ENCODE data around the gene XRCC4.

XRCC4 gene

DNA sequence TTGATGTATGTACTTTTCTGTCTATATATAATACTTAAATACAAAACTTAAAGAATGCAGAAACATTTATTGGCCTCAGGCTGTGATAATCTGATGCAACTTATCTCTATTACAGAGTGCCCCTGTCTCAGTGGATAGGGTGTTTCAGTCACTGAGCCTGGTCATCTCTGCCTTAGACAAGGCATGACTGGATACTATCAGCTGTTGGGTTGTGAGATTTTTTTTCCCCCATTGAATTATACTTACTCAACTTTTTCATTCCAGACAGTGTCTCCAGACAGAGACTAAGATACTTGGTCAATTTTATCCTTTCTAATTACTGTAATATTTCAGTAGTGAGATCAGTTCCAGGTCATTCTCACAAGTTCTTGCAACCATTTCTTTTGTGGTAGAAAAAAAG is 26.7 kb downstream of the XRCC4 start:
- no peak for DNase-seq (ENCODE audit: low read depth, low spot score)
- H3K4me3 ChIP-seq (ENCODE audit: low read depth, low read length), result no peak overlapping the region
- in situ Hi-C loops (cut with HindIII; ENCODE audit: low sequenced_read_pairs), result no loop called here
- TF ChIP-seq, protein P1, sequence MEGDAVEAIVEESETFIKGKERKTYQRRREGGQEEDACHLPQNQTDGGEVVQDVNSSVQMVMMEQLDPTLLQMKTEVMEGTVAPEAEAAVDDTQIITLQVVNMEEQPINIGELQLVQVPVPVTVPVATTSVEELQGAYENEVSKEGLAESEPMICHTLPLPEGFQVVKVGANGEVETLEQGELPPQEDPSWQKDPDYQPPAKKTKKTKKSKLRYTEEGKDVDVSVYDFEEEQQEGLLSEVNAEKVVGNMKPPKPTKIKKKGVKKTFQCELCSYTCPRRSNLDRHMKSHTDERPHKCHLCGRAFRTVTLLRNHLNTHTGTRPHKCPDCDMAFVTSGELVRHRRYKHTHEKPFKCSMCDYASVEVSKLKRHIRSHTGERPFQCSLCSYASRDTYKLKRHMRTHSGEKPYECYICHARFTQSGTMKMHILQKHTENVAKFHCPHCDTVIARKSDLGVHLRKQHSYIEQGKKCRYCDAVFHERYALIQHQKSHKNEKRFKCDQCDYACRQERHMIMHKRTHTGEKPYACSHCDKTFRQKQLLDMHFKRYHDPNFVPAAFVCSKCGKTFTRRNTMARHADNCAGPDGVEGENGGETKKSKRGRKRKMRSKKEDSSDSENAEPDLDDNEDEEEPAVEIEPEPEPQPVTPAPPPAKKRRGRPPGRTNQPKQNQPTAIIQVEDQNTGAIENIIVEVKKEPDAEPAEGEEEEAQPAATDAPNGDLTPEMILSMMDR (IDR thresholded peaks at IDR 0.05; ENCODE audit: low read depth, low read length), result no peak

DNA sequence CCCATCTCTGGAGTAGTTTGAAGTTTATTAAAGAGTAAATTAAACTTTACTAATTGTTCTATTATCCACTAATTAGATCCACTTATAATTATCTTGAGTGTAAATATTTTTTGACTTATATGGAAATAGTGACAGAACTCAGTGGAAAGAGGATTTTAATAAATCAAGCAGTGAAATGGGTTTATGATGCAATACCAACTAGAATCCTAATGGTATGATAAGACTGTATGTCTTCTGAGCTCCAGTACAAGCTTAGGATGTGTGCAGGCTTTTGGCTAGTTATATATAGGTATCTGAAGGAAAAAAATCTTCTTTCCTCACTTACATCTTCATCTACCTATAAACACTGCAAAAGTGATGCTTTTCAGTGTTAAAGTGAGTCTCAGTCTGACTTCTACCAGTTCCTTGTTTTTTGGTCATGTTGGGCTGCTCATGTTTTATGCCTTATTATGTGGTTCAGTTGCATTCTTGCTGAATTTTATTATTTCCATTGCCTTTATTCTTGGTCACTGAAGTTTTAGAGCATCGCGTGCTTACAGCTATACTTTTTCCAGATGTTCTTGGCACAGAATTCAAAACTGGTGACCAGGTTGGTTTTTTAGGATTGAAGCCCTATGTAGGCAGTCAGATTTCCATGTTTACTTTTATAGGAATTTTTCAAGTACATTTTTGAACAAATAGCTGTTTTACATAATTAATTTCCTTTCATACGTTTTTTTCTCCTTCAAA is 30.5 kb downstream of the XRCC4 start:
- DNase-seq (ENCODE audit: low read depth, low spot score), result peak; percentile 12
- in situ Hi-C loops (cut with HindIII; ENCODE audit: low sequenced_read_pairs), result no loop called here
- no peak overlapping the region for H3K4me3 ChIP-seq (ENCODE audit: low read depth, low read length)
- TF ChIP-seq, protein P1 (IDR thresholded peaks at IDR 0.05; ENCODE audit: low read depth, low read length), result no peak

- TF ChIP-seq, protein P1 (IDR thresholded peaks at IDR 0.05; ENCODE audit: low read depth, low read length), result no peak
- DNase-seq (ENCODE audit: low read depth, low spot score), result no peak
- in situ Hi-C loops (cut with HindIII; ENCODE audit: low sequenced_read_pairs), result no loop called here
- H3K4me3 ChIP-seq (ENCODE audit: low read depth, low read length), result no peak overlapping the region
Measured at GRCh38 chr5:83109380-83109779, 32.0 kb downstream of the XRCC4 start.

GRCh38 chr5:83115816-83116215 is 38.5 kb downstream of the XRCC4 start:
- in situ Hi-C loops (cut with HindIII; ENCODE audit: low sequenced_read_pairs), result no loop called here
- H3K4me3 ChIP-seq (ENCODE audit: low read depth, low read length), result no peak overlapping the region
- no peak for DNase-seq (ENCODE audit: low read depth, low spot score)
- TF ChIP-seq, protein P1 (IDR thresholded peaks at IDR 0.05; ENCODE audit: low read depth, low read length), result no peak

DNA sequence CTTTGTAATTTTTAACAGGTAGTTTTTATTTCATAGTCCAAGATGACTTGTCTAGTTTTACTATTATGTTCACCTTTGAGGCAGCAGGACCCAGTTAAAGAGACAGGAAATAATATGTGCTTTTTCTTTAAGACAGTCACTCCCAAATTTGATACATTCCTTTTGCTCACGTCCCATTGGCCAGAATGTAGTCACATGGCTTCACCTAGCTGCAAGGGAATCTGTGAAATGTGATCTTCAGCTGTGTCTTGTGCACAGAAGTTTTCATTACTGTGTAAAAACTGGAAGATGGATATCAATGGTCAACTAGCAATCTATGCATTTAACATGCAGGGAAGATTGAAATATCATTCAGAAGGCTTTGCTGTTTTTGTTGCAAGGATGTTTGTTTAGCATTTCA is 41.1 kb downstream of the XRCC4 start:
- DNase-seq (ENCODE audit: low read depth, low spot score), result no peak
- in situ Hi-C loops (cut with HindIII; ENCODE audit: low sequenced_read_pairs), result no loop called here
- H3K4me3 ChIP-seq (ENCODE audit: low read depth, low read length), result no peak overlapping the region
- TF ChIP-seq, protein P1 (IDR thresholded peaks at IDR 0.05; ENCODE audit: low read depth, low read length), result no peak

- no peak overlapping the region for H3K4me3 ChIP-seq (ENCODE audit: low read depth, low read length)
- TF ChIP-seq, protein P1 (IDR thresholded peaks at IDR 0.05; ENCODE audit: low read depth, low read length), result no peak
- in situ Hi-C loops (cut with HindIII; ENCODE audit: low sequenced_read_pairs), result no loop called here
- no peak for DNase-seq (ENCODE audit: low read depth, low spot score)
Measured at GRCh38 chr5:83118976-83119375, 41.6 kb downstream of the XRCC4 start.

All from astrocyte of the spinal cord (primary cell).